Adipocyte (in vitro differentiated cells): ENCODE data around the gene SVOPL.

Source experiments
- DNase-seq: peaks from one replicate; pipeline ENCODE4 v3.0.0-alpha.2; 2015; ENCODE audit warnings: low read depth
- H3K27me3 ChIP-seq: replicated peaks from 2 replicates; pipeline ENCODE4 v1.7.0; 2013; ENCODE audit warnings: mild to moderate bottlenecking, low read length, moderate library complexity; ENCODE audit not compliant: control insufficient read depth, insufficient read depth
- H3K36me3 ChIP-seq: 2 replicates; pipeline ENCODE4 v1.7.0; 2013; ENCODE audit warnings: low read length, mild to moderate bottlenecking, moderate library complexity; ENCODE audit not compliant: control insufficient read depth, insufficient read depth, severe bottlenecking
- H3K4me1 ChIP-seq: 2 replicates; pipeline ENCODE4 v1.7.0; 2013; ENCODE audit warnings: mild to moderate bottlenecking, low read length, moderate library complexity; ENCODE audit not compliant: control insufficient read depth, insufficient read depth
- H3K4me3 ChIP-seq: 2 replicates; pipeline ENCODE4 v1.7.0; 2013; ENCODE audit warnings: mild to moderate bottlenecking, low read length, moderate library complexity
- H3K9ac ChIP-seq: 2 replicates; pipeline ENCODE4 v1.7.0; 2013; ENCODE audit warnings: mild to moderate bottlenecking, low read length, moderate library complexity
- H3K9me3 ChIP-seq: 2 replicates; pipeline ENCODE4 v1.7.0; 2013; ENCODE audit warnings: mild to moderate bottlenecking, low read length, moderate library complexity; ENCODE audit not compliant: control insufficient read depth

SVOPL gene

DNA sequence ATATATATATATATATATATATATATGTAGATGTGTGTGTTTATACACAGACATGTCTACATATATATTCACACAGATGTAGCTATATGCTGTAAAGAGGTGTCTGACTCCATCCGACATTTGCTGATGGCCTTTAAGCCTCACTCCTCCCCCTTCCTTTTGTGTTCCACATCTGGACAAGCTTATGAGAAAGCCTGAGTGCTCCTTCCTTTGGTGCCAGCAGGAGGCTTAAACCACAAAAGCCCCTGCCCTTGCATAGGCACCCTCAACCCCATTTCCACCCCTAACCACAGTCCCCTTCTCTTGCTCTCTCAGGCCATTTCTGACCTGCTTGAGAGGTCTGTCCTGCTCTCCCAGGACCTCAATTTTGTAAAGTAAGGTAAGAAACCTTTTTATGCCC is 98.7 kb downstream of the SVOPL start:
- Histone ChIP-seq H3K9ac (no peak overlapping the region), H3K4me1 (no peaks in the 10 kb centered on the region), H3K27me3 (no peaks in the 10 kb centered on the region), H3K36me3 (no peaks in the 10 kb centered on the region), H3K9me3 (no peaks in the 10 kb centered on the region), H3K4me3 (no peak overlapping the region)
- DNase-seq: no peak

- no peaks in the 10 kb centered on the region for H3K36me3 ChIP-seq
- no peak overlapping the region for H3K4me3 ChIP-seq
- no peaks in the 10 kb centered on the region for H3K27me3 ChIP-seq
- H3K9ac ChIP-seq: no peak overlapping the region
- no peak for DNase-seq
- H3K4me1 ChIP-seq: no peaks in the 10 kb centered on the region
- H3K9me3 ChIP-seq: no peaks in the 10 kb centered on the region
Measured at GRCh38 chr7:138595454-138595853, 105.7 kb downstream of the SVOPL start.

GRCh38 chr7:138590154-138590553 is 111.0 kb downstream of the SVOPL start:
- Histone ChIP-seq H3K4me3 (no peak overlapping the region), H3K9me3 (no peaks in the 10 kb centered on the region), H3K36me3 (peaks cover 20% of the 10 kb centered on the region), H3K9ac (no peak overlapping the region), H3K4me1 (no peaks in the 10 kb centered on the region), H3K27me3 (no peaks in the 10 kb centered on the region)
- no peak for DNase-seq

GRCh38 chr7:138588986-138589385 is 112.2 kb downstream of the SVOPL start:
- H3K4me3 ChIP-seq: no peak overlapping the region
- no peaks in the 10 kb centered on the region for H3K4me1 ChIP-seq
- no peaks in the 10 kb centered on the region for H3K27me3 ChIP-seq
- no peak overlapping the region for H3K9ac ChIP-seq
- H3K9me3 ChIP-seq: no peaks in the 10 kb centered on the region
- DNase-seq: no peak
- peaks cover 32% of the 10 kb centered on the region for H3K36me3 ChIP-seq

GRCh38 chr7:138587485-138587884 is 113.7 kb downstream of the SVOPL start:
- no peak overlapping the region for H3K9ac ChIP-seq
- no peak for DNase-seq
- H3K9me3 ChIP-seq: no peaks in the 10 kb centered on the region
- H3K4me1 ChIP-seq: no peaks in the 10 kb centered on the region
- no peaks in the 10 kb centered on the region for H3K27me3 ChIP-seq
- H3K36me3 ChIP-seq: peaks cover 34% of the 10 kb centered on the region
- no peak overlapping the region for H3K4me3 ChIP-seq

GRCh38 chr7:138585283-138585993 is 115.7 kb downstream of the SVOPL start:
- no peak for DNase-seq
- H3K4me3 ChIP-seq: no peak overlapping the region
- no peaks in the 10 kb centered on the region for H3K9me3 ChIP-seq
- H3K36me3 ChIP-seq: peaks cover 49% of the 10 kb centered on the region
- H3K27me3 ChIP-seq: no peaks in the 10 kb centered on the region
- H3K9ac ChIP-seq: no peak overlapping the region
- no peaks in the 10 kb centered on the region for H3K4me1 ChIP-seq

DNA sequence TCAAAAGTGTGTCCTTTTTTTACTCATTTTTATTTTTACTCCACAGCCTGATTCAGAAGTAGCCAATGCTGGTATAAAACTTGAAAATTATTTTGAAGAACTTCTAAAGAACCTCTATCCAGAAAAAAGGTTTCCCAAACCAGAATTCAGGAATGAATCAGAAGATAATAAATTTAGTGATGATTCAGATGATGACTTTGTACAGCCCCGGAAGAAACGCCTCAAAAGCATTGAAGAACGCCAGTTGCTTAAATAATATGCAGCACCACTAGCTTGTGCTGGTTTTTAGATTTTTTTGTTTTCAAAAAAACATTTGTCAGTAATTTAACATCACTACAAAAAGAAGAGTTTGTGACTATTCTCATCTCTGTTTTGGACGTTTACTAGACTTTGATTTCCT is 116.5 kb downstream of the SVOPL start:
- H3K36me3 ChIP-seq: peaks cover 56% of the 10 kb centered on the region
- no peak for DNase-seq
- H3K9me3 ChIP-seq: no peaks in the 10 kb centered on the region
- no peak overlapping the region for H3K9ac ChIP-seq
- no peaks in the 10 kb centered on the region for H3K4me1 ChIP-seq
- H3K4me3 ChIP-seq: no peak overlapping the region
- H3K27me3 ChIP-seq: no peaks in the 10 kb centered on the region

GRCh38 chr7:138584283-138584682 is 116.9 kb downstream of the SVOPL start:
- no peak for DNase-seq
- no peaks in the 10 kb centered on the region for H3K9me3 ChIP-seq
- H3K27me3 ChIP-seq: no peaks in the 10 kb centered on the region
- H3K36me3 ChIP-seq: peaks cover 61% of the 10 kb centered on the region
- H3K4me3 ChIP-seq: no peak overlapping the region
- H3K4me1 ChIP-seq: no peaks in the 10 kb centered on the region
- H3K9ac ChIP-seq: no peak overlapping the region

GRCh38 chr7:138581065-138581464 is 120.1 kb downstream of the SVOPL start:
- no peak overlapping the region for H3K4me3 ChIP-seq
- H3K9me3 ChIP-seq: no peaks in the 10 kb centered on the region
- DNase-seq: no peak
- peaks cover 69% of the 10 kb centered on the region for H3K36me3 ChIP-seq
- peaks cover 9% of the 10 kb centered on the region for H3K4me1 ChIP-seq
- H3K27me3 ChIP-seq: no peaks in the 10 kb centered on the region
- H3K9ac ChIP-seq: no peak overlapping the region

- Histone ChIP-seq H3K4me1 (peaks cover 14% of the 10 kb centered on the region), H3K9me3 (no peaks in the 10 kb centered on the region), H3K27me3 (no peaks in the 10 kb centered on the region), H3K36me3 (peaks cover 57% of the 10 kb centered on the region), H3K4me3 (no peak overlapping the region), H3K9ac (no peak overlapping the region)
- no peak for DNase-seq
Measured at GRCh38 chr7:138579671-138580070, 121.5 kb downstream of the SVOPL start.

GRCh38 chr7:138579136-138579535 is 122.0 kb downstream of the SVOPL start:
- H3K4me1 ChIP-seq: peaks cover 14% of the 10 kb centered on the region
- no peak overlapping the region for H3K4me3 ChIP-seq
- H3K36me3 ChIP-seq: peaks cover 54% of the 10 kb centered on the region
- no peak overlapping the region for H3K9ac ChIP-seq
- no peaks in the 10 kb centered on the region for H3K9me3 ChIP-seq
- H3K27me3 ChIP-seq: no peaks in the 10 kb centered on the region
- no peak for DNase-seq

DNA sequence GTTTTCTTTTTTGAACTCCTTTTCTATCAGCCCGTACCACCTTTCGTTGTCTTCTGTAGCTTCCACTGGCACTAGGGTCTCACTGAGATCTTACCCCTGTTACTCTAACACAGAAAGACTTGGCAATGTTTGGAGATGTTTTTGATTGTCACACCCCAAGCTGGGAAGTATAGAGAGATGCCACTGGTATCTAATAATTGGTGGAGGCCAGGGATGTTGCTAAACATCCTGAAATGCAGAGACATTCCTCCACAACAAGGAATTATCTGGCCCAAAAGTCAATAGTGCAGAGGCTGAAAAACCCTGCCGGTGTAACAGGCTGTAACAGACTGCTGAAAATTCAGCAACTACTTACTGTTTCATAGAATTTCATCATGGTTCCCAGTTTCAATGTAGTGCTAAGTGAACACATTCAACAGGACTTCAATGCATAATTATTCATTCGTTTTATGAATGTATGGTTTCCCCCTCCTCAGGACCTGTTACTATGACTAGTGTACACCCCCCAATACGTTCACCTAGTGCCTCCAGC is 125.2 kb downstream of the SVOPL start:
- DNase-seq: no peak
- no peak overlapping the region for H3K4me3 ChIP-seq
- no peak overlapping the region for H3K9ac ChIP-seq
- H3K9me3 ChIP-seq: no peaks in the 10 kb centered on the region
- peaks cover 14% of the 10 kb centered on the region for H3K4me1 ChIP-seq
- no peaks in the 10 kb centered on the region for H3K27me3 ChIP-seq
- peaks cover 64% of the 10 kb centered on the region for H3K36me3 ChIP-seq
